ENCODE data around the gene CUX1.

GRCh38 chr7:101770466-101770865 lies 47.0 kb upstream of the CUX1 start:
- TF ChIP-seq, protein P1, sequence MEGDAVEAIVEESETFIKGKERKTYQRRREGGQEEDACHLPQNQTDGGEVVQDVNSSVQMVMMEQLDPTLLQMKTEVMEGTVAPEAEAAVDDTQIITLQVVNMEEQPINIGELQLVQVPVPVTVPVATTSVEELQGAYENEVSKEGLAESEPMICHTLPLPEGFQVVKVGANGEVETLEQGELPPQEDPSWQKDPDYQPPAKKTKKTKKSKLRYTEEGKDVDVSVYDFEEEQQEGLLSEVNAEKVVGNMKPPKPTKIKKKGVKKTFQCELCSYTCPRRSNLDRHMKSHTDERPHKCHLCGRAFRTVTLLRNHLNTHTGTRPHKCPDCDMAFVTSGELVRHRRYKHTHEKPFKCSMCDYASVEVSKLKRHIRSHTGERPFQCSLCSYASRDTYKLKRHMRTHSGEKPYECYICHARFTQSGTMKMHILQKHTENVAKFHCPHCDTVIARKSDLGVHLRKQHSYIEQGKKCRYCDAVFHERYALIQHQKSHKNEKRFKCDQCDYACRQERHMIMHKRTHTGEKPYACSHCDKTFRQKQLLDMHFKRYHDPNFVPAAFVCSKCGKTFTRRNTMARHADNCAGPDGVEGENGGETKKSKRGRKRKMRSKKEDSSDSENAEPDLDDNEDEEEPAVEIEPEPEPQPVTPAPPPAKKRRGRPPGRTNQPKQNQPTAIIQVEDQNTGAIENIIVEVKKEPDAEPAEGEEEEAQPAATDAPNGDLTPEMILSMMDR (IDR thresholded peaks at IDR 0.05), result no peak
- no peak for TF ChIP-seq POLR2A (IDR thresholded peaks at IDR 0.05)

Data from esophagus squamous epithelium (tissue), 4 donors.